D721Med (cell line): ENCODE results near the gene SEMA3C.

Experiments
- DNase-seq: peaks from one replicate; pipeline ENCODE4 v3.0.0; 2011; ENCODE audit warnings: low spot score; ENCODE audit not compliant: insufficient read length
- FAIRE-seq: peaks from 2 replicates; lab custom pipeline; 2011; peaks lifted over from hg19 to GRCh38; lab: Jason Lieb, UNC
- TF ChIP-seq, protein P1 (sequence below): IDR thresholded peaks from 2 replicates; pipeline ENCODE4 v1.5.1; 2012; ENCODE audit warnings: mild to moderate bottlenecking, control low read depth; ENCODE audit not compliant: insufficient read depth; ENCODE audit errors: missing control alignments

The SEMA3C gene

DNA sequence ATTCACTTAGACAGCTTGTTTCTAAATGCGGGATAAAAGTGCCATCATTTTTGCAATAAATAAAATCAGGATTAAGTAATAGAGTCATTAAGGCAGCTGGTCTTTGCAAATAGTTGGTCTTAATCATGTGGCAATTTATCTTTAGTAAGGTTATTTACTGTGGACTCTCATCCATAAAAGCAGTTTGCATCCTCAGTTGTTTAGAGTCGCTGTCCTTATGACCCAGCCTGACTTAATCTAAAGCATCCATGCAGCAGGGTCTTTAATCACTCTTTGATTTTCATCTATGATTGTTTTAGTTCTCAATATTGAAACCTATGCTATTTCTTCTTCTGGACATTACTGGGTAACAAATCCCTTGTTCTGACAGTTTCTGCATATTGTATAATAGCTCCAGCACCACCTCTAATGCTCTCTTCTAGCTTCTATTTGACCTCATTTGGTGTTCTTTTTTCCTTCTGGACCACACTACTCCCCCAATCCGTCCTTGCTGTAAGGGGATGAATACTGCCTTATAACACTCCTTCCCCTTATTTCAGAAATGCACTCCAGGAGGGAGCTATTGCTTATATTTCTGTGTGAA, 185.4 kb downstream of the SEMA3C start:
- TF ChIP-seq, protein P1, sequence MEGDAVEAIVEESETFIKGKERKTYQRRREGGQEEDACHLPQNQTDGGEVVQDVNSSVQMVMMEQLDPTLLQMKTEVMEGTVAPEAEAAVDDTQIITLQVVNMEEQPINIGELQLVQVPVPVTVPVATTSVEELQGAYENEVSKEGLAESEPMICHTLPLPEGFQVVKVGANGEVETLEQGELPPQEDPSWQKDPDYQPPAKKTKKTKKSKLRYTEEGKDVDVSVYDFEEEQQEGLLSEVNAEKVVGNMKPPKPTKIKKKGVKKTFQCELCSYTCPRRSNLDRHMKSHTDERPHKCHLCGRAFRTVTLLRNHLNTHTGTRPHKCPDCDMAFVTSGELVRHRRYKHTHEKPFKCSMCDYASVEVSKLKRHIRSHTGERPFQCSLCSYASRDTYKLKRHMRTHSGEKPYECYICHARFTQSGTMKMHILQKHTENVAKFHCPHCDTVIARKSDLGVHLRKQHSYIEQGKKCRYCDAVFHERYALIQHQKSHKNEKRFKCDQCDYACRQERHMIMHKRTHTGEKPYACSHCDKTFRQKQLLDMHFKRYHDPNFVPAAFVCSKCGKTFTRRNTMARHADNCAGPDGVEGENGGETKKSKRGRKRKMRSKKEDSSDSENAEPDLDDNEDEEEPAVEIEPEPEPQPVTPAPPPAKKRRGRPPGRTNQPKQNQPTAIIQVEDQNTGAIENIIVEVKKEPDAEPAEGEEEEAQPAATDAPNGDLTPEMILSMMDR = no peak
- DNase-seq = no peak
- no peak for FAIRE-seq

DNA sequence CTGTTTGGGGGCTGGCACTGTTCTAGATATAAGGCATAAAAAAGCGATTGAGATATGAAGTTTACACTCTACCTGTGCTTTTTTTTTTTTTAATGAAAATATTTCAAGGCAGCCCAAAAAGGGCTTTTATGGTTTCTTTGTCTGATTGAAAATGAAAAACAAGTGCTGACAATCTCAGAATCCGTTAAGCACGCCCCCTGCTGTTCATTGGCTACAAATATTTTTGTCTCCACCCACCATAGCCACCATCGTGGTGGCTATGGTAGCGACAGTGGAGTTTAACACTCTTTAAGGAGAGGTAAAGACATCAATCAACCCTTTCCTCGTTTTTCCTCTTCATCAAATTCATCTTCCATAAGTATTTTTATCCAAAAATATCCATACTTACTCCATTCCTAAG, 186.2 kb downstream of the SEMA3C start:
- FAIRE-seq (no peak), DNase-seq (no peak)

DNA sequence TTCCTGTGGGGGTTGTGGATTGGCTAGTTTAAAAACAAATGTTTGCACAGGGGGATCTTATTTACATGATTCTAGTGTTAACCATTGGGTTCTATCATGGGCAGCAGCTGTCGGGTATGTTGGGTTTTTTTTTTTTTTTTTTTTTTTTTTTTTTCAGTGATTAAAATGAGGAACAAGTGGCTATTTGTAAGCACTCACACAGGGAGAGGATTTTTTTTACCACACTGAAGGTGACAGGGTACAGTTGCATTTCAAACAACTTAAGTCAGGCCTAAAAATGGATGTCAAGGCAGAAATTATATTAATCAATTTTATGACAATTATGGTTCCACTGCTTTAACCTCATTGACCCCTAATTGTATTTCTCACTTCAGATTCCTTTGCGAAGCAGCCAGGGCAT, 187.6 kb downstream of the SEMA3C start:
- DNase-seq (no peak), FAIRE-seq (no peak)
- TF ChIP-seq, protein P1 = no peak

More for the DNA sequence above, 186.2 kb downstream of the SEMA3C start:
- TF ChIP-seq, protein P1 = peak; percentile 14

DNA sequence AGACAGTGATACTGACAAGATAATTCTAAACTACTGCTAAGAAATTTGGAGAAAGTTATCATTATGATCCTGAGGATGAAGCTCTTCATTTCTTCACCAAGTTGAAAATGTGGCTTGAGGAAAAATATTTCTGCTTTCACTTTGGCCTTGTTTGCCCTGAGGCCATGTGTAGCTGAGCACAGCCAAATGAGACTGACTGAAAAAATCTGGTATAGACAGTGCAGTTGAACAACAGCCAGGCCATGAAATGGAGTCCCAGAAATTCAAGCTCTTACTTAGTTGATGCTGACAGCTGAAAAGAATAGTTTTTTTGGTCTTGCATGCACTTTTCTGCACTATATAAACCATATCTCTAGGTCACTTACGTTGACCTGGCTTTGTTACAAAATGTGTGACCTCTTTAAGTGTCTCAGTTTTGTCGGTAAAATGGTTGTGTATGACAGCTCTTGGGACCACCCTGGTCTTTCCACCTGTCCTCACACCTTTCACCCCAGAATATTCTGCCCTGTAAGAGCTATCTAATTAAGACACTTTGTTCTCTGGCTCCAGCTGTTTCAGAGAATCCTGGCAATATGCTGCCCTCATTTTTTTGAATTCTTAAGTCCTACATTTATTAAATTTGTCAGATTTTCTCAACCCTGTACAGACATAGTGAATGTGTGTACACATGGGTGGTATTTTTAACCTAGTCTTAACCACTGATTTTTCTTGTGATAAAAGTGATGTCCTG, 189.1 kb downstream of the SEMA3C start:
- TF ChIP-seq, protein P1 = no peak
- no peak for DNase-seq
- FAIRE-seq = no peak

DNA sequence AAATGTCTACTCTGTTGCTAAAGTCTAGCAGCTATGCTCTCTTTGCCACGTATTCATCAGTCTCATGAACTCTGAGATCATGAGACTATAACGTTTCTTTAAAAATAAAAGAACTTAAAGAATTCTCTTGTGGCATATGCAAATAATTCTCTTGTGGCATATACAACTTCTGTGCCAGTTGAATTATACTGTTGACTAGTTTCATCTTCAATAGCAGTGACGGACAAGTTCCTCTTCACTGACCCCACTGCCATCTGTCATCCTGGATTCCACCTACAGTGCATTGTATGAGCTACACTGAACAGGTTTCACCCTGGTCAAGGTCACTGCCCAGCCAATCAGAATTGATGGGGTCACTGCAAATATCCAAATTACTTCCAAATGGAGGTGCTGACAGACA, 192.2 kb downstream of the SEMA3C start:
- no peak for DNase-seq
- TF ChIP-seq, protein P1 = no peak
- no peak for FAIRE-seq

DNA sequence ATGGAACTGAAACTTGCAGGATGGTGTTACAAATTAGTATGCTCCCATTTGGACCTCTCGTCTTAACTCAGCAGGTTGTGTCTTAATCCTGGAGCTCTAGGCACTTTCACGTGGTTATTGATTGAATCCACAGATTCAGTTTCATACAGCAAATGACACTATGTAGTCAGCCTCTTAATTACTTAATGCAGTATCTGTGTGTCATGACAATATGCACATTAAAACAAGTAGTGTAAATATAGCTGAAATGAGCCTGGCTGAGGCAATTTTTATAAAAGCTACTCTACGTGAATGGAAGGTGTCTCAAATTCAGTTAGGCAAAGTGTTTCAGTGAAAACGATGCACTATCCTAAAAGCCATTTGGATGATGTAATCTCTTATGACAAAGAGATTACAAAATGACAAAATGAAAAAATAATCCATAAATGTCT, 193.7 kb downstream of the SEMA3C start:
- FAIRE-seq (peak; percentile 96), DNase-seq (no peak)
- TF ChIP-seq, protein P1 = no peak

DNA sequence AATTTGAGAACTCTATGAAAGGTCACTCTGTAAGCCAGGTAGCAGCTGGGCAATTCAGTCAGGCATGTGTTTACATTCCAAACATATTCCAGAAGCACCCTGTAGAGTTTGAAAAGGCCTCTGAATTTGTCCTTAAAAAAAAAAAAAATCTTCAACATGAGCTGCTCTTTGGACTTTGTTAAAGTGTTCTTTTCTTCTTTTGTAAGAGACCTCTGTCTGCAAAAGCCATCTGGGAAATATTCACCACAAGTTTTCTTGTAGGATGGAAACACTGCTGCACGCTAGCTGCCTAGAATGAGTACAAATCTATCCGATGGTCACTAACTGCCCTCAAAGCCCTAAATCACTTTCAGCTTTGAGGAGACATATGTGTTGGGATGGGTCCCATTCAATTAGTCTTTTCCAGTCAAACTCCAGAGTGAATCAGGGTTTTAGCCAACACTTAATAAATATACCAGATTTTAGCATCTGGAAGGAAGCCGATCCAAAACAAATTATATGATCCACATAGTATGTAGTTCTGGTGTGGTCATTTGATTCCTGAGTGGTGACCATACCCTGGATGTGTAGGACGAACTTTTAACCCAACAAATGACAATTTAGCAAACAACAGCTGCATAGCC, 194.5 kb downstream of the SEMA3C start:
- DNase-seq = no peak
- TF ChIP-seq, protein P1 = no peak
- peak; percentile 35 for FAIRE-seq
